ENCODE results near the gene PAK6.
A peak's percentile ranks its signal among the peaks of the same experiment; 100 is the strongest.

The PAK6 gene

GRCh38 chr15:40312370-40313158, 73.7 kb downstream of the PAK6 start:
- DNase-seq = no peak

GRCh38 chr15:40313531-40314398, 74.9 kb downstream of the PAK6 start:
- DNase-seq = peak; percentile 27

DNA sequence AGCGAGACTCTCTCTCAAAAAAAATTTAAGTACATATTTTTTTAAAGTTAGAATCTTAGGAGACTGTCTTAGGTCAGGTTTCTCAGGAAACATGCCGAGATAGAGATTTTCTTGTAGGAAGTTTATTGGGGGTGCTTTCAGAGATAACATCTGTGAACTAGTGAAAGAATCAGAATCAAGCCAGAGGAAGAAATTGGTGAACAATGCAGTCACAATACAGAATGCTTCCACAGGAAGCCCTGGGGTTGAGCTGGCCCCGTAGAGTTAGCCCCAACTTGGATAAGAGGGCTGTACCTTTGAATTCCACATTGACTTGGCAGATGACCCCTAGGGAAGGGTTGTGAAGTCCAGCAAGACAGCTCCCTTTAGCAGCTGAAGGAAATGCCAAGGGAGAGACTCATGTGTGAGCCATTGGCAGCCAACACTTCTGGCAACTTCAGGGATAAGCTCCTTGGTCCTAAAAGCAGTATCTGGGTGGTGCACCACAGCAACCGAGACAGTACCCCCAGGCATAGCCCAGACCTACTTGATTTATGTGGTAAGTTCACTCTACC, 75.9 kb downstream of the PAK6 start:
- DNase-seq = no peak

- DNase-seq = no peak
These were observed 78.1 kb downstream of the PAK6 start for GRCh38 chr15:40316931-40317330.

DNA sequence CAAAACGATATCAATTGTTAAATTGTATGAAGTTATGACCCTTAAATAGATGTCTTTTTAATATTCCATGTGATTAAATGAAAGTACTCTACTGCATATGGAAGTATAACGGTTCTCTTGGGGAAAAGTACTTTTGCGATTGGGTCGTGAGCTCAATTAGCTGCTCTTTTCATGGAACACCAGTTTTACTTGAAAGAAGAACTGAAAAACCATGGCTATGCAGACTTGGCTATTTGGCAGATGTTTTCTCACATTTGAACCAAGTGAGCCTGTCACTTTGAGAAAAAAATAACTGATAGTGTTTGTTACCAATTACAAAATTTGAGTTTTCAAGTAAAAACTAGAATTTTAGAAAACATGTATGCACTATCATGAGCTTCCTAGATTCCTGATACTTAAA, 78.7 kb downstream of the PAK6 start:
- DNase-seq = no peak

GRCh38 chr15:40320409-40320808, 81.5 kb downstream of the PAK6 start:
- DNase-seq = no peak

DNA sequence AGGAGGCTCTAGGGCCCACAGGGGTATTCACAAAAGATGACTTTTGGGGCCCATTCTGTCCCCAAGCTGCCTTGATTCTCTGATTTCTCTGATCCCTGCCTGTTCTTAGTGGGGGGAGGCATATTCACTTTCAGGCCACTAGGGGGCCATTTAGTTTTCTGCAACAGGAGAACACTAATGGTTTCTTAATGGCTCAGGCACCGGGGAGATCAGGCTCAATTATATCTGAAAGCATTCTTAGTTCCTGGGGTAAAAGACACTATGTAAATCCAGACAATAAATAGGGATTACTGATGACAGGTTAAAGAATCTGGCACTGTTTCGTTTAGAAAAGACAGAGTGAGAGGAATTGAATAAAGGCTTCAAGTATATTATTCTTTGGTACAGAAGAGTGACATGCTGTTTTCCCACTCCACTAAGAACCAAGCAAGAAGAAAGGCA, 82.1 kb downstream of the PAK6 start:
- DNase-seq = peak; percentile 64

DNA sequence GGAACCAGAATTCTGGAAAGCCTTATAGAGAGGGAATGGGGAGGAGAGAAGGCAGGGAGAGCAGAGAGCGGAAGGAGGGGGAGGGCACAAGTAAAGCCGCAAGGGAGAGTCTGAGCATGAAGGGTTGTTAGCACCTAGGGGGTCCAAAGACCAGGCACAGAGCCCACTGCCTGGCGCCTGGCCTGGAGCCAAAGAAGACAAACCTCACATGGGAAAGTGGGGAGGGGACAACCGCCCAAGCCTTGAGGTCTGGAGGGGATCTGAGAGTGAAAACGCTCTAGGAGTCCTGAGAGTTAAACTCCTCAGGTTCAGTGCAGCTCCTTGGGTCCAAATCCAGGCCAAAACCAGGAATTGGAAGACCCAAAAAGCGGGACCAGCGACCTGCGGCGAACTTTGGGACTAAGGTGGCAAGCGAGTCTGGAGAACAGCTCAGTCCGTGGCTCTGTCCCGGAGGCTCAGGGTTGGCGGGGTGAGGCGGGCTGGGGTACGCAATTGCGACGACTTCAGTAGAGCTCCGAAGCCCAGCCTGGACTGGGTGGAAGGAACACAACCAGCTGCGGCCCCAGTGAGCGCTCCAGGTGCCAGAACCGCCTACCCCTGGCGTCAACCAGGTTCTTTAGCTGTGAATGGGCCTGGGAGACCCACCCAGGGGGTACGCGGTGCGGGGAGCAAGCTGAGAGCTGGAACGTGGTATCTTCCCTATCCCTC, 83.8 kb downstream of the PAK6 start:
- DNase-seq = no peak

GRCh38 chr15:40323239-40323952, 84.5 kb downstream of the PAK6 start, which contains the start of gene INAFM2:
INAFM2 (plus strand) TSS chr15:40323692; CDS start chr15:40324056, 364 bp downstream.
- peak; percentile 91 for DNase-seq

- peak; percentile 46 for DNase-seq
These were observed 85.4 kb downstream of the PAK6 start for GRCh38 chr15:40323953-40324937.

- DNase-seq = no peak
These were observed 86.3 kb downstream of the PAK6 start for GRCh38 chr15:40325188-40325587.

- no peak for DNase-seq
These were observed 86.8 kb downstream of the PAK6 start for GRCh38 chr15:40325700-40326099.

Measured in stimulated activated CD4-positive, alpha-beta T cell treated with anti-CD3 and anti-CD28 coated beads, Interleukin-15, amount 100 ng/mL, for 24 hours (primary cell).